GM13976 (cell line): ENCODE measurements around the gene PDCD4.
"Not testable (repeated sequence)": the region's sequence is repeated elsewhere in the genome, so short reads cannot be mapped to it uniquely, and the experiment has no call there.

Experiments
- DNase-seq: peaks from one replicate; pipeline ENCODE4 v3.0.0; 2012; ENCODE audit warnings: low spot score
- in situ Hi-C: fragments of 300-500 bp; cut with MboI; formaldehyde crosslinking; loops from one replicate; pipeline ENCODE4 v1.12.0; 2022; ENCODE audit warnings: low sequenced_read_pairs, mixed read lengths, inconsistent platforms; ENCODE audit not compliant: unreplicated experiment
- TF ChIP-seq, protein P1 (sequence below): IDR thresholded peaks from 2 replicates; pipeline ENCODE4 v1.5.1; 2012; ENCODE audit warnings: borderline replicate concordance, mild to moderate bottlenecking; ENCODE audit not compliant: insufficient read depth; ENCODE audit errors: extremely low read depth, missing control alignments, control extremely low read depth

Gene PDCD4

DNA sequence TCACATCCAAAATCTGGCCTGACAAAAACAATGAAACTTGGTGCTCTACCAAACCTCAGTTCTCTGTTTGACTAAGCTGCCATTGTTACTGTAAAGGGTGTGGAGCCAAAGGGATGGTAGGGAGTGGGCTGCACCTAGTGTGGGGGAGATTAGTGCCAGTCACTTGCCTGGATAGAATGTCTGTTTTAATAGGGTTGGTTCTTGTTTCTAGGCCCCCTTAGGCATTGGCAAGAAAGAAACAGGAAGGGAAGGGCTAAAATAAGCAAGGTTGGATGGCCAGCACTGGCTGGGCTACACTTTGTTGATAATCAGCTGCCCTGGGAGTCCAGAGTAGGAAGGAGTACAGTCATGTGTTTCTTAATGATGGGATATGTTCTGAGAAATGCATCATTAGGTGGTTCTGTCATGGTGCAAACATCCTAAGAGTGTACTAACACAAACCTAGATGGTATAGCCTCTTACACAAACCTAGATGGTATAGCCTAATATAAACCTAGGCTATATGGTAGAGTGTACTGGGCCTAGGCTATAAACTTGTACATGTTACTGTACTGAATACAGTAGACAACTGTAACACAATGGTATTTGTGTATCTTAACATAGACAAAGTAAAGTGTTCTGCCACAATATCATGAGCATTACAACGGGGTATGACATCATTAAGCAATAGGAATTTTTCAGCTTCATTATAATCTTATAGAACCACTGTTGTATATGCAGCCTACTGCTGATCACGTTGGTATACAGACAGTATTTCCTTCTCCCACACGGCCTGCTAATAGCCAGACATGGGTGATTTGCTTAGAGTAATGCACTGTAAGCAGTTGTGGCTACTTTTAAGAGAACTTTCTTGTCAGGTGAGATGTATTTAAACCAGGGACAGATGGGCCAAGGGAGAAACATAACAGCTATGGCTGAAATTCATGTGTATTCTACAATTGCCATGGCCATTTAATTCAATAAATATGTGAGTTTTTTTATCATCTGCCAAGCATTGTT, 31.9 kb downstream of the PDCD4 start:
- in situ Hi-C loops: no loop called here
- TF ChIP-seq, protein P1, sequence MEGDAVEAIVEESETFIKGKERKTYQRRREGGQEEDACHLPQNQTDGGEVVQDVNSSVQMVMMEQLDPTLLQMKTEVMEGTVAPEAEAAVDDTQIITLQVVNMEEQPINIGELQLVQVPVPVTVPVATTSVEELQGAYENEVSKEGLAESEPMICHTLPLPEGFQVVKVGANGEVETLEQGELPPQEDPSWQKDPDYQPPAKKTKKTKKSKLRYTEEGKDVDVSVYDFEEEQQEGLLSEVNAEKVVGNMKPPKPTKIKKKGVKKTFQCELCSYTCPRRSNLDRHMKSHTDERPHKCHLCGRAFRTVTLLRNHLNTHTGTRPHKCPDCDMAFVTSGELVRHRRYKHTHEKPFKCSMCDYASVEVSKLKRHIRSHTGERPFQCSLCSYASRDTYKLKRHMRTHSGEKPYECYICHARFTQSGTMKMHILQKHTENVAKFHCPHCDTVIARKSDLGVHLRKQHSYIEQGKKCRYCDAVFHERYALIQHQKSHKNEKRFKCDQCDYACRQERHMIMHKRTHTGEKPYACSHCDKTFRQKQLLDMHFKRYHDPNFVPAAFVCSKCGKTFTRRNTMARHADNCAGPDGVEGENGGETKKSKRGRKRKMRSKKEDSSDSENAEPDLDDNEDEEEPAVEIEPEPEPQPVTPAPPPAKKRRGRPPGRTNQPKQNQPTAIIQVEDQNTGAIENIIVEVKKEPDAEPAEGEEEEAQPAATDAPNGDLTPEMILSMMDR: no peak
- DNase-seq: no peak

DNA sequence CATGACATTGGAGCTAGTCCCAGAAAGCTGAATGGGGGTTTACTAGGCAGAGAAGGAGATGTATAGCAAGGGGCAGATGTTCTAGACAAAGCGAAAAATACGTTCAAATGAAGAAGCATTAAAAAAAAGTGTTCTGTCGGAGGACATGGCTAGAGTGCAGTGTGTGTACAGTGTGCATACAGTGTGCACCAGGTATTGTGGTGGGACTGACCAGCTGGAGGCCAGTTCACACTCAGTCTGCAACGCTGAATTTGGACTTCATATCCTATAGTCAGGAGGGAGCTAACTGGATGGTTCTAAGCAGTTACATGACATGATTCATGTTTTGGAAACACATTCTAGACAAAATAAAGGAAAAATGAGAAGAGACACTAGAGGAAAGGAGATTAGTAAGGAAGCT, 38.4 kb downstream of the PDCD4 start:
- in situ Hi-C loops: no loop called here
- DNase-seq: no peak
- TF ChIP-seq, protein P1: no peak

DNA sequence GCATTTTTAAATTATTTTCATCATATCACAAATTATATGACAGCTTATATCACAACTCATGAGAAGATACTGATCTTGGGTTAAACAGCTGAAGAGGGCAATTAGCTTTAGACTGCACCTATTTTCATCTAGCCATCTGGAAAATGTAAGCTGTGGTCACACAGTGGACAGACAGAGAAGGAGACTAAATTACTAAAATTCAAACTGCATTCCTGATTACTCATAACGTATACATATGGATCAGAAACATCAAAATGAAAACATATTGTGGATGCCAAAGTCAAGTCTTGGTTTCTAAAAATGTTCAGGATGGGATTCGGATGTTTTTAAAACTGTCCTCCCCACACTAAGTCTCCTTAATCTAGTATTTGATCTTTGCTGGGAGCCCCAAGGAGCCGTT, 40.6 kb downstream of the PDCD4 start:
- TF ChIP-seq, protein P1: no peak
- no peak for DNase-seq
- in situ Hi-C loops: no loop called here

DNA sequence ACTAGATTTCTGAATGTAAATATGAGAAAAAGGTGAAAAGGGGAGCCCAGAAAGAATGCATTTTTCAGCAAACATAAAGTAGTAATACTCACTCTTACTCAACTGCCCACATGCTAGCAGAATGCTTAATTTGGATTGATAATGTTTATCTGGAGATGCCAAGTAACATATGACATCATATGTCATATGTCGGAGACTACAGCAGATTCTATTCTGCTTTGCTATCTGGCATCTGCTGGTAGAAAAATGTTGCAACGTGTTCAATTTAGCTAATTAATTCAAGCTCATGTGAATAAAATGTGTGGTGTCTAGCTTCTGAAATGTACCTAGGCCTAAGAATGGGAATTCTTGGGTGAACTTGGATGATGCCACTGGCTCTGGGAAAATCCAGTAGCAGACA, 42.7 kb downstream of the PDCD4 start:
- TF ChIP-seq, protein P1: no peak
- no peak for DNase-seq

DNA sequence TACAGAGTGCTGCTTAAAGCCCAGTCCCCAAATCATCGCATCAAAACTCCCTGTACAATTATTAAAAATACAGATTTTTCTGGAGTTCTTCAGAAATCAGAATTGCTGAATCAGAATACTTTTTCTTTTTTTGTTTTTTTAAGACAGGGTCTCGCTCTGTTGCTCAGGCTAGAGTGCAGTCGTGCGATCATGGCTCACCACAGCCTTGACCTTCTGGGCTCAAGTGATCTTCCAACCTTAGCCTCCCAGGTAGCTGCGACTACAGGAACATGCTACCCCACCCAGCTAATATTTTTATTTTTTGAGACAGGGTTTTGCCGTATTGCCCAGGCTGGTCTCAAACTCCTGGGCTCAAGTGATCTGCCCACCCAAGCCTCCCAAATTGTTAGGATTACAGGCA, 43.3 kb downstream of the PDCD4 start:
- DNase-seq: no peak
- TF ChIP-seq, protein P1: no peak
- in situ Hi-C loops: no loop called here

More for the DNA sequence above, 42.7 kb downstream of the PDCD4 start:
- in situ Hi-C loops: no loop called here

DNA sequence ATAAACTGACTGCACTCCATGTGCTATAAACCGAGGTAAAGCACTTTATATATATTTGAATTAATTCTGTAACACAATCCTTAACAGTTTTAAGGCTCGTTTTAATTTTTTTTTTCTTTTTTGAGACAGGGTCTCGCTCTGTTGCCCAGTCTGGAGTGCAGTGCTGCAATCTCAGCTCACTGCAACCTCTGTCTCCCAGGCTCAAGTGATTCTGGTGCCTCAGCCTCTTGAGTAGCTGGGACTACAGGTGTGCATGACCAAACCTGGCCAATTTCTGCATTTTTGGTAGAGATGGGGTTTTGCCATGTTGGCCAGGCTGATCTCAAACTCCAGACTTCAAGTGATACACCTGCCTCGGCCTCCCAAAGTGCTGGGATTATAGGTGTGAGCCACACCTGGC, 43.9 kb downstream of the PDCD4 start:
- in situ Hi-C loops: not testable (repeated sequence)

More for the DNA sequence above, 43.9 kb downstream of the PDCD4 start:
- not testable (repeated sequence) for DNase-seq
